Osteocyte (in vitro differentiated cells): Measurements from ENCODE around the gene INO80B. TPM values are rescaled to one million over a fixed set of nuclear protein-coding genes. Genes with fewer than 3 reads are reported as not detected.

Source experiments
- DNase-seq: peaks from one replicate; pipeline ENCODE4 v3.0.0; 2021; ENCODE audit warnings: mixed read lengths; ENCODE audit not compliant: unreplicated experiment; ENCODE audit errors: extremely low spot score
- H3K27ac Mint-ChIP-seq: one replicate; pipeline ENCODE4 v1.8.0; 2021; ENCODE audit warnings: mild to moderate bottlenecking, mixed read lengths; ENCODE audit not compliant: unreplicated experiment
- H3K27me3 Mint-ChIP-seq: one replicate; pipeline ENCODE4 v1.8.0; 2021; ENCODE audit warnings: mixed read lengths; ENCODE audit not compliant: unreplicated experiment
- H3K36me3 Mint-ChIP-seq: one replicate; pipeline ENCODE4 v1.8.0; 2021; ENCODE audit warnings: mixed read lengths; ENCODE audit not compliant: unreplicated experiment
- H3K4me1 Mint-ChIP-seq: one replicate; pipeline ENCODE4 v1.8.0; 2021; ENCODE audit warnings: mixed read lengths; ENCODE audit not compliant: unreplicated experiment
- H3K4me3 Mint-ChIP-seq: one replicate; pipeline ENCODE4 v1.8.0; 2021; ENCODE audit warnings: mild to moderate bottlenecking, moderate library complexity, mixed read lengths; ENCODE audit not compliant: unreplicated experiment
- H3K9me3 Mint-ChIP-seq: one replicate; pipeline ENCODE4 v1.8.0; 2021; ENCODE audit warnings: mixed read lengths; ENCODE audit not compliant: unreplicated experiment
- CTCF ChIP-seq: fragments of 200-600 bp; sonication (generic); IDR thresholded peaks from 2 replicates; pipeline ENCODE4 v1.5.0; 2021; ENCODE audit warnings: antibody characterized with exemption, mild to moderate bottlenecking, moderate library complexity
- total RNA-seq: library from RNA; stranded (reverse); gene quantifications from 2 replicates; pipeline ENCODE4 v1.2.1, GENCODE V29; 2021

Gene INO80B
- total RNA-seq, 1 donor from 2014 or later, result 41.9 TPM

- Mint-ChIP-seq H3K36me3 (peaks cover 10% of the 10 kb centered on the region), H3K27ac (no peak overlapping the region), H3K27me3 (peaks cover 2% of the 10 kb centered on the region), H3K4me3 (peak overlapping the region; percentile 97), H3K9me3 (no peaks in the 10 kb centered on the region), H3K4me1 (peaks cover 8% of the 10 kb centered on the region)
- no peak for TF ChIP-seq CTCF
- DNase-seq, result no peak
These were observed 31.4 kb upstream of the INO80B start for GRCh38 chr2:74423231-74424095.

GRCh38 chr2:74424139-74424992 lies 30.5 kb upstream of the INO80B start:
- Mint-ChIP-seq H3K4me3 (no peak overlapping the region), H3K27me3 (peaks cover 2% of the 10 kb centered on the region), H3K4me1 (peaks cover 8% of the 10 kb centered on the region), H3K36me3 (peaks cover 15% of the 10 kb centered on the region), H3K27ac (no peak overlapping the region), H3K9me3 (no peaks in the 10 kb centered on the region)
- no peak for DNase-seq
- TF ChIP-seq CTCF, result no peak

GRCh38 chr2:74424995-74425406 lies 29.9 kb upstream of the INO80B start:
- TF ChIP-seq CTCF, result no peak
- Mint-ChIP-seq H3K4me3 (no peak overlapping the region), H3K4me1 (peaks cover 8% of the 10 kb centered on the region), H3K36me3 (peaks cover 19% of the 10 kb centered on the region), H3K27ac (no peak overlapping the region), H3K9me3 (no peaks in the 10 kb centered on the region), H3K27me3 (peaks cover 2% of the 10 kb centered on the region)
- no peak for DNase-seq

- H3K27me3 Mint-ChIP-seq, result no peaks in the 10 kb centered on the region
- H3K9me3 Mint-ChIP-seq, result no peaks in the 10 kb centered on the region
These were observed 29.4 kb upstream of the INO80B start for GRCh38 chr2:74425523-74425922.

More at GRCh38 chr2:74425523-74425922, 29.4 kb upstream of the INO80B start:
- Mint-ChIP-seq H3K4me1 (peaks cover 8% of the 10 kb centered on the region), H3K36me3 (peaks cover 22% of the 10 kb centered on the region), H3K4me3 (no peak overlapping the region), H3K27ac (no peak overlapping the region)
- no peak for TF ChIP-seq CTCF
- no peak for DNase-seq
